Lung (tissue), 12 donors: ENCODE data around the gene VAPA. TPM values are rescaled to one million over a fixed set of nuclear protein-coding genes. Genes with fewer than 3 reads are reported as not detected.

Source experiments
- ATAC-seq: fragments of 200-7000 bp; cut with Tn5 transposase; one replicate; pipeline ENCODE4 v1.9.1; 2020; ENCODE audit warnings: moderate number of reproducible peaks; ENCODE audit not compliant: insufficient read depth, low FRiP score
- DNase-seq, 3 donors: peaks; one replicate each; pipeline ENCODE4 v3.0.0-alpha.2; 2013 to 2017
- H3K27ac ChIP-seq, 2 donors: one replicate each; pipeline ENCODE4 v1.5.1; 2013; ENCODE audit warnings: mild to moderate bottlenecking in 2 of 2, moderate library complexity in 2 of 2, control low read depth in 1 of 2, inconsistent platforms in 1 of 2, low read depth in 1 of 2, low read length in 1 of 2
- H3K27me3 ChIP-seq, 3 donors: one replicate each; pipeline ENCODE4 v1.5.1; 2013; ENCODE audit warnings: low read length in 2 of 3; ENCODE audit not compliant: control insufficient read depth in 3 of 3, insufficient read depth in 3 of 3
- H3K36me3 ChIP-seq, 4 donors: one replicate each; pipeline ENCODE4 v1.5.1; 2013; ENCODE audit warnings: low read length in 4 of 4, mild to moderate bottlenecking in 1 of 4, moderate library complexity in 1 of 4; ENCODE audit not compliant: control insufficient read depth in 4 of 4, insufficient read depth in 4 of 4
- H3K4me1 ChIP-seq, 5 donors: one replicate each; pipeline ENCODE4 v1.5.1; 2013; ENCODE audit warnings: low read length in 5 of 5, mild to moderate bottlenecking in 2 of 5, moderate library complexity in 1 of 5; ENCODE audit not compliant: control insufficient read depth in 5 of 5, insufficient read depth in 5 of 5
- H3K4me3 ChIP-seq: one replicate; pipeline ENCODE4 v1.5.1; 2013; ENCODE audit warnings: mild to moderate bottlenecking, control low read depth, moderate library complexity
- H3K9ac ChIP-seq, 2 donors: one replicate each; pipeline ENCODE4 v1.5.1; 2013; ENCODE audit warnings: low read length in 2 of 2, control low read depth in 1 of 2; ENCODE audit not compliant: insufficient read depth in 1 of 2
- H3K9me3 ChIP-seq, 4 donors: one replicate each; pipeline ENCODE4 v1.5.1; 2013; ENCODE audit warnings: low read length in 3 of 4, mild to moderate bottlenecking in 1 of 4, moderate library complexity in 1 of 4; ENCODE audit not compliant: control insufficient read depth in 4 of 4, insufficient read depth in 3 of 4
- WGBS, 2 donors: extraction: QIAGEN DNeasy Blood & Tissue Kit; methylation state at CpG; one replicate each; pipeline ENCODE4 v1.1.7; 2013; 5-methylcytosine and 5-hydroxymethylcytosine counted together
- polyA plus RNA-seq, 2 donors: library from polyadenylated mRNA; stranded (reverse); fragments of 200-250 nt; gene quantifications; one replicate each; pipeline ENCODE4 v1.2.1, GENCODE V29; 2013
- total RNA-seq, 2 donors: library from RNA; depleted of rRNA in 1 of 2; stranded (reverse); fragments of >200 nt in 1 of 2; gene quantifications; one replicate each; pipeline ENCODE4 v1.2.1, GENCODE V29; 2014 to 2021
- TF ChIP-seq, protein P1 (sequence below): IDR thresholded peaks from 2 replicates; pipeline ENCODE4 v1.5.1; 2012; ENCODE audit warnings: mild to moderate bottlenecking; ENCODE audit errors: control extremely low read depth, extremely low read depth
- donor health status: control.
- donor health status: control.
- donor health status: Bipolar disorder and iron deficiency.
- donor health status: healthy.
- donor health status: DM: yes; HTN: yes; CAD: no.

VAPA gene
- total and polyA plus RNA-seq, 4 donors = 143 to 351 (median 248) TPM

DNA sequence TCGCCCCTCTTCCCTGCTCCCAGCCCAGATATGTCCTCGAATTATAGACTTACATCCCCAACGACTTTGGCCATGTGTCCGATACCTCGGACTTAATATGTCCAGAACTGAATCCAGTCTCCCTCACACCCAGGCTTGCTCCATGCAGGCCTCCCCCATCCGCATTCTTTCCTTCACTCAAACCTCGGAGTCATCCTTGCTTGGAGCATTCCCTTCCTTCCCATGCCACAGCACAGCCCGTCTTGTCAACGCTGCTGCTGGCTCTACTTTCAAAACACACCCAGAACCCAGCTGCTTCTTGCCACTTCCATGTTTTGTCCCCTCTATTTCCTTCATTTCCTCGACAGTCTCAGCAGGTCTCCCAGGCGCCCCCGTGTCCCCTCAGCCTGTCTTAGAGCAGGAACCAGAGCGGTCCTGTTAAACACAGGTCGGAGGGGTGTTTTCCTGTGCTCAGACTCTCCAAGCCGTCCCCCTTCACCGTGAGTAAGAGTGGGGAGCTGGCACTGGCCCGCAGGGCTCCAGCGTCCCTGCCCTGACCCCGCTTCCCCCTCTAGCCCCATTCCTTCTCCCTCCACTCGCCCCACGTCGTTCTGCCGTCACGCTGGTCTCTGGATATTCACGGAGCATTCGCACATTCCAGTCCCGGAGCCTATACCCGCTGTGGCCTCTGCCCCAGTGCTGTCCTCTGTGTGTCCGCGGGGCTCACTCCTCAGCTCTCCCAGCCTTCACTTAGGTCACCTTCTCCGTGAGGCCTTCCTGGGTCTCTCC, 54.4 kb downstream of the VAPA start:
- DNase-seq (no peak), ATAC-seq (no peak)
- no peaks in the 10 kb centered on the region for H3K9me3 ChIP-seq
- H3K27me3 ChIP-seq = no peaks in the 10 kb centered on the region
- H3K9ac ChIP-seq = no peak overlapping the region
- no peak overlapping the region for H3K27ac ChIP-seq
- TF ChIP-seq, protein P1, sequence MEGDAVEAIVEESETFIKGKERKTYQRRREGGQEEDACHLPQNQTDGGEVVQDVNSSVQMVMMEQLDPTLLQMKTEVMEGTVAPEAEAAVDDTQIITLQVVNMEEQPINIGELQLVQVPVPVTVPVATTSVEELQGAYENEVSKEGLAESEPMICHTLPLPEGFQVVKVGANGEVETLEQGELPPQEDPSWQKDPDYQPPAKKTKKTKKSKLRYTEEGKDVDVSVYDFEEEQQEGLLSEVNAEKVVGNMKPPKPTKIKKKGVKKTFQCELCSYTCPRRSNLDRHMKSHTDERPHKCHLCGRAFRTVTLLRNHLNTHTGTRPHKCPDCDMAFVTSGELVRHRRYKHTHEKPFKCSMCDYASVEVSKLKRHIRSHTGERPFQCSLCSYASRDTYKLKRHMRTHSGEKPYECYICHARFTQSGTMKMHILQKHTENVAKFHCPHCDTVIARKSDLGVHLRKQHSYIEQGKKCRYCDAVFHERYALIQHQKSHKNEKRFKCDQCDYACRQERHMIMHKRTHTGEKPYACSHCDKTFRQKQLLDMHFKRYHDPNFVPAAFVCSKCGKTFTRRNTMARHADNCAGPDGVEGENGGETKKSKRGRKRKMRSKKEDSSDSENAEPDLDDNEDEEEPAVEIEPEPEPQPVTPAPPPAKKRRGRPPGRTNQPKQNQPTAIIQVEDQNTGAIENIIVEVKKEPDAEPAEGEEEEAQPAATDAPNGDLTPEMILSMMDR = no peak
- peaks cover 0 to 10% (median 3%) of the 10 kb centered on the region in 5 donors for H3K4me1 ChIP-seq
- no peak overlapping the region for H3K4me3 ChIP-seq
- no peaks in the 10 kb centered on the region for H3K36me3 ChIP-seq
- 51 to 54% methylated on average over 31 of the region's 31 CpGs for WGBS, 2 donors

DNA sequence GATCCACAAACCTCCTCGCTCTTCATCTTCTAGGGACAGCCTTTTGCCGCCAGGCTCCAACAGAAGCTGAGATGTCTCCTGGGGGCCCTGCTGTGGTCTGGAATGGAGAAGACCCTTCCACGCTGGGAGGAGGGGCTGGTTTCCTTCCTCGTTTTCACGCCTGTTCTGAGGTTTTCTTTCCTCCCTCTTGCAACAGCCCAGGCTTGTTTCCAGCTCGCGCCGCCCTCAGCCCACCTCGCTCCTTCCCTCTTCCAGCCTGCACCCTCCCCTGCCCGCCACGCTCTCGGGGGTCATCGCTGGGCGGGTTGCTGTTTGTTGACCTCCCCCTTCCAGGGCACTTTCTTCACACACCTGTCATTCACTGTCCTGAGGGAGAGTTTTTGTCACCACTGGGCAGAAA, 55.4 kb downstream of the VAPA start:
- WGBS, 2 donors = 33 to 60% methylated on average over 14 of the region's 14 CpGs

DNA sequence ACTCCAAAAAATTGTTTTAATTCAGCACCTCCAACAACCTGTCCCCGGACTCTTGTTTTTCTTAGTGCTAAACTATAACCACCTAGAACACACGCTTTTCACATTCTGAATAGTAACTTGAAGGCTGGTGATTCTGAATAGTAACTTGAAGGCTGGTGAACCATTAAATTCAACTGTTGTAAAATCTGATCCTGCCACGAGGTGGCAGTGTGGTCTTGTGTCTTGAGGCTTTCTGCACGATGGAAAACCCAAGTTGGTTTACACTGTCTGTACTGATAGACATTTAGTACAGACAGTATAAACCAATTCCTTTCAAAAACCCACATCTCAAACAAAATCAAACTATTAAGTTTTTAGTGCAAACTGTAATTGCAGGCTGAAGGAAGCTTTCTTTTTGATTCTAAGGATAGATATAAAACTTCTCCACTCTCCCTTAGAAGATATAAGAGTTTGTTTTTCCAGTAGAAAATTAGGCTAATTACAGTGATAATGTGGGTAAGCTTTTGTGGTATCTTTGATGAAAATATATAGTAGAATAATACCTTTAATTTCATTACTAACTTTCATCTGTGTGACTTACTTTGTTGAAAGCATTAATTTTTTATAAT, 57.6 kb downstream of the VAPA start:
- Histone ChIP-seq H3K4me3 (no peak overlapping the region), H3K36me3 (no peaks in the 10 kb centered on the region), H3K27ac (no peak overlapping the region), H3K9ac (no peak overlapping the region), H3K4me1 (peaks cover 0 to 6% (median 0%) of the 10 kb centered on the region in 5 donors), H3K27me3 (no peaks in the 10 kb centered on the region), H3K9me3 (peaks cover 0 to 7% (median 2%) of the 10 kb centered on the region in 4 donors)
- 7% methylated on average over 4 of the region's 4 CpGs for WGBS, 2 donors
- DNase-seq (peak; percentile 83 to 94 (median 91)), ATAC-seq (peak; percentile 69)
- TF ChIP-seq, protein P1 = peak; percentile 77

More for the DNA sequence above, 55.4 kb downstream of the VAPA start:
- Histone ChIP-seq H3K4me1 (peaks cover 0 to 10% (median 3%) of the 10 kb centered on the region in 5 donors), H3K27ac (no peak overlapping the region), H3K9ac (no peak overlapping the region), H3K36me3 (no peaks in the 10 kb centered on the region), H3K9me3 (no peaks in the 10 kb centered on the region), H3K4me3 (no peak overlapping the region), H3K27me3 (no peaks in the 10 kb centered on the region)
- TF ChIP-seq, protein P1 = no peak
- no peak for ATAC-seq
- DNase-seq = no peak
